GM23248 (cell line): ENCODE data around the gene ODC1.

Source experiments
- EZH2 ChIP-seq: fragments of 200-600 bp; sonication (generic); IDR thresholded peaks from 2 replicates; pipeline ENCODE4 v1.6.1; 2018; ENCODE audit warnings: antibody characterized with exemption, mild to moderate bottlenecking; ENCODE audit not compliant: insufficient read depth, poor library complexity, severe bottlenecking
- EZH2phosphoT487 ChIP-seq: fragments of 200-600 bp; sonication (generic); IDR thresholded peaks from 2 replicates; pipeline ENCODE4 v1.6.1; 2018; ENCODE audit warnings: antibody characterized with exemption, moderate library complexity, mild to moderate bottlenecking, low read depth; ENCODE audit not compliant: insufficient read depth

DNA sequence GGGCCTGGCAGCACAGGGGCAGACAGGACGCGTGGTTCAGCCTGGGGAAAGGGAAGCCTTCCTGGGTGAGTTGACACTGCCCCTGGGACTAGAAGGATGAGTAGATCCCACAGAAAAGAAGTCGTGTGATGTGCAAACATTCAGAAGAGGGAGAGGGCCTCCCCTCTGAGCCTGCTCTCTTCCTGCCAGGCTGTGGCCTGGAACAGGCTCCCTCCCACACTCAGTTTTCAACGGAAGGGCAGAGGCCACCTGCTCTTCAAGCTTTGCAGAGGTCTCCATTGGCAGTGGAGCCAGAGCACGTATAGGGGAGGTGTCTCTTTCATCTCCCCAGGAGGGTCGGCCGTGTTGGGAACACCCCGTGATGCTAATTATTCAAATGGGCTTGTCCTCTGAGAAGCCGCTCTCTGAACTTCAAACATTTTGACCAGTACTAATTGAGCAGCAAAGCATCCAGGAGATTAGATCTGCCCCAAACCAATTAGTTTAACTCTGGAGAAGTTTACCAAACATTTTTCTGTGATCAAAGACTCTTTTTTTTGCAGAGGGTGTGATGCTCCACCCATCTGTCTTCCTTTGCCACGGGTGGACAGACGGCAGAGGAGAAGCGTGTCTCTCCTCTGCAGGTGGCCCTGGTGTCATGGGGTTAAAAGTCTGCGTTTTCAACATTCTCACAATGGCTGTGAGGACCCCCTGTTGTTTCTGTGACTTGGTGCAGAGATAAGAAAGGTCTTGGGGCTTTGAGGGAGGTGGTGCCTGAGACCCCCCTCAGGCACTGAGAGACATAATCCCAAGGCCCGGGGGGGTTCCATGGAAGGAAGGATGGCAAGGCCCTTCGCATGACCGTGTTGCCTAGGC, 29.5 kb upstream of the ODC1 start:
- TF ChIP-seq EZH2 = no peak
- no peak for TF ChIP-seq EZH2phosphoT487
